ENCODE data around the gene CYSLTR2.

GRCh38 chr13:48687249-48687648 lies 33.5 kb downstream of the CYSLTR2 start:
- TF ChIP-seq, protein P1, sequence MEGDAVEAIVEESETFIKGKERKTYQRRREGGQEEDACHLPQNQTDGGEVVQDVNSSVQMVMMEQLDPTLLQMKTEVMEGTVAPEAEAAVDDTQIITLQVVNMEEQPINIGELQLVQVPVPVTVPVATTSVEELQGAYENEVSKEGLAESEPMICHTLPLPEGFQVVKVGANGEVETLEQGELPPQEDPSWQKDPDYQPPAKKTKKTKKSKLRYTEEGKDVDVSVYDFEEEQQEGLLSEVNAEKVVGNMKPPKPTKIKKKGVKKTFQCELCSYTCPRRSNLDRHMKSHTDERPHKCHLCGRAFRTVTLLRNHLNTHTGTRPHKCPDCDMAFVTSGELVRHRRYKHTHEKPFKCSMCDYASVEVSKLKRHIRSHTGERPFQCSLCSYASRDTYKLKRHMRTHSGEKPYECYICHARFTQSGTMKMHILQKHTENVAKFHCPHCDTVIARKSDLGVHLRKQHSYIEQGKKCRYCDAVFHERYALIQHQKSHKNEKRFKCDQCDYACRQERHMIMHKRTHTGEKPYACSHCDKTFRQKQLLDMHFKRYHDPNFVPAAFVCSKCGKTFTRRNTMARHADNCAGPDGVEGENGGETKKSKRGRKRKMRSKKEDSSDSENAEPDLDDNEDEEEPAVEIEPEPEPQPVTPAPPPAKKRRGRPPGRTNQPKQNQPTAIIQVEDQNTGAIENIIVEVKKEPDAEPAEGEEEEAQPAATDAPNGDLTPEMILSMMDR (IDR thresholded peaks at IDR 0.05; ENCODE audit: low read length) = no peak
- no peak for TF ChIP-seq EZH2 (IDR thresholded peaks at IDR 0.05; ENCODE audit: borderline replicate concordance, low read length)
